A549 (cell line): ENCODE data around the gene LRRC3C.
"Not testable (repeated sequence)": the region's sequence is repeated elsewhere in the genome, so short reads cannot be mapped to it uniquely, and the experiment has no call there.

Experiments
- GATA3 ChIP-seq: IDR thresholded peaks from 2 replicates; pipeline ENCODE4 v1.6.1; 2012; ENCODE audit warnings: borderline replicate concordance
- TF ChIP-seq, protein P1 (sequence below): fragments of 150-350 bp; IDR thresholded peaks from 2 replicates; pipeline ENCODE4 v1.6.1; 2014; ENCODE audit warnings: low read depth, mild to moderate bottlenecking, low read length
- TF ChIP-seq, protein P2 (sequence below): fragments of >200 bp; sonication (Bioruptor Twin); formaldehyde crosslinking; IDR thresholded peaks from 3 replicates; pipeline ENCODE4 v1.5.1; 2016

DNA sequence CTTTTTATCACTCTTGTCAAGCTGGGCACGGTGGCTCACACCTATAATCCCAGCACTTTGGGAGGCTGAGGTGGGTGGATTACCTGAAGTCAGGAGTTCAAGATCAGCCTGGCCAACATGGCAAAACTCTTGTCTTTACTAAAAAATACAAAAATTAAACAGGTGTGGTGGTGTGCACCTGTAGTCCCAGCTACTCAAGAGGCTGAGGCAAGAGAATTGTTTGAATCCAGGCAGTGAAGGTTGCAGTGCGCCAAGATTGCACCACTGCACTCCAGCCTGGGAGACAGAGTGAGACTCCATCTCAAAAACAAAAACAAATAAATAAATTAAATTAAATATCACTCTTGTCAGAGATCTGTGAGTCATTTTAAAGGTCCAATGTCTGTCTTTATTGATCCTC lies 25.5 kb upstream of the LRRC3C start:
- TF ChIP-seq, protein P1, sequence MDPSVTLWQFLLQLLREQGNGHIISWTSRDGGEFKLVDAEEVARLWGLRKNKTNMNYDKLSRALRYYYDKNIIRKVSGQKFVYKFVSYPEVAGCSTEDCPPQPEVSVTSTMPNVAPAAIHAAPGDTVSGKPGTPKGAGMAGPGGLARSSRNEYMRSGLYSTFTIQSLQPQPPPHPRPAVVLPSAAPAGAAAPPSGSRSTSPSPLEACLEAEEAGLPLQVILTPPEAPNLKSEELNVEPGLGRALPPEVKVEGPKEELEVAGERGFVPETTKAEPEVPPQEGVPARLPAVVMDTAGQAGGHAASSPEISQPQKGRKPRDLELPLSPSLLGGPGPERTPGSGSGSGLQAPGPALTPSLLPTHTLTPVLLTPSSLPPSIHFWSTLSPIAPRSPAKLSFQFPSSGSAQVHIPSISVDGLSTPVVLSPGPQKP: not testable (repeated sequence)
- TF ChIP-seq, protein P2, sequence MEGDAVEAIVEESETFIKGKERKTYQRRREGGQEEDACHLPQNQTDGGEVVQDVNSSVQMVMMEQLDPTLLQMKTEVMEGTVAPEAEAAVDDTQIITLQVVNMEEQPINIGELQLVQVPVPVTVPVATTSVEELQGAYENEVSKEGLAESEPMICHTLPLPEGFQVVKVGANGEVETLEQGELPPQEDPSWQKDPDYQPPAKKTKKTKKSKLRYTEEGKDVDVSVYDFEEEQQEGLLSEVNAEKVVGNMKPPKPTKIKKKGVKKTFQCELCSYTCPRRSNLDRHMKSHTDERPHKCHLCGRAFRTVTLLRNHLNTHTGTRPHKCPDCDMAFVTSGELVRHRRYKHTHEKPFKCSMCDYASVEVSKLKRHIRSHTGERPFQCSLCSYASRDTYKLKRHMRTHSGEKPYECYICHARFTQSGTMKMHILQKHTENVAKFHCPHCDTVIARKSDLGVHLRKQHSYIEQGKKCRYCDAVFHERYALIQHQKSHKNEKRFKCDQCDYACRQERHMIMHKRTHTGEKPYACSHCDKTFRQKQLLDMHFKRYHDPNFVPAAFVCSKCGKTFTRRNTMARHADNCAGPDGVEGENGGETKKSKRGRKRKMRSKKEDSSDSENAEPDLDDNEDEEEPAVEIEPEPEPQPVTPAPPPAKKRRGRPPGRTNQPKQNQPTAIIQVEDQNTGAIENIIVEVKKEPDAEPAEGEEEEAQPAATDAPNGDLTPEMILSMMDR: not testable (repeated sequence)
- not testable (repeated sequence) for TF ChIP-seq GATA3
